Omental fat pad (tissue), 4 donors: ENCODE measurements around the gene SMIM41. TPM values are rescaled to one million over a fixed set of nuclear protein-coding genes. Genes with fewer than 3 reads are reported as not detected.

Experiments
- ATAC-seq: fragments of 150-250 bp; one replicate; pipeline ENCODE4 v1.9.1; 2016; ENCODE audit warnings: mild to moderate bottlenecking, moderate library complexity; ENCODE audit not compliant: low FRiP score
- DNase-seq: peaks from one replicate; pipeline ENCODE4 v3.0.0-alpha.2; 2019; ENCODE audit warnings: low spot score
- CTCF ChIP-seq, 3 donors: fragments of 450-650 bp; IDR thresholded peaks; one replicate each; pipeline ENCODE4 v1.5.1; 2016 to 2017; ENCODE audit warnings: antibody characterized with exemption in 3 of 3, mild to moderate bottlenecking in 3 of 3, moderate library complexity in 2 of 3
- total RNA-seq, 4 donors: library from RNA; depleted of rRNA; stranded (reverse); fragments of >200 nt; gene quantifications; one replicate each; pipeline ENCODE4 v1.1.0, GENCODE V29; 2016

The SMIM41 gene
- total RNA-seq: 1 to 10 TPM in 3 of 4 donors, not detected in 1; 1.1 to 1.9 (median 1.1) TPM

GRCh38 chr12:52079576-52080402, at the start of gene SMIM41:
SMIM41 (plus strand) TSS chr12:52079704; CDS start chr12:52079780, 76 bp downstream.
- ATAC-seq: no peak
- no peak for TF ChIP-seq CTCF (IDR thresholded peaks at IDR 0.05)
- DNase-seq: no peak

- TF ChIP-seq CTCF (IDR thresholded peaks at IDR 0.05): no peak
- ATAC-seq (peak; percentile 43), DNase-seq (peak; percentile 55)
These were observed 47.1 kb upstream of the SMIM41 start for GRCh38 chr12:52032446-52032803.

DNA sequence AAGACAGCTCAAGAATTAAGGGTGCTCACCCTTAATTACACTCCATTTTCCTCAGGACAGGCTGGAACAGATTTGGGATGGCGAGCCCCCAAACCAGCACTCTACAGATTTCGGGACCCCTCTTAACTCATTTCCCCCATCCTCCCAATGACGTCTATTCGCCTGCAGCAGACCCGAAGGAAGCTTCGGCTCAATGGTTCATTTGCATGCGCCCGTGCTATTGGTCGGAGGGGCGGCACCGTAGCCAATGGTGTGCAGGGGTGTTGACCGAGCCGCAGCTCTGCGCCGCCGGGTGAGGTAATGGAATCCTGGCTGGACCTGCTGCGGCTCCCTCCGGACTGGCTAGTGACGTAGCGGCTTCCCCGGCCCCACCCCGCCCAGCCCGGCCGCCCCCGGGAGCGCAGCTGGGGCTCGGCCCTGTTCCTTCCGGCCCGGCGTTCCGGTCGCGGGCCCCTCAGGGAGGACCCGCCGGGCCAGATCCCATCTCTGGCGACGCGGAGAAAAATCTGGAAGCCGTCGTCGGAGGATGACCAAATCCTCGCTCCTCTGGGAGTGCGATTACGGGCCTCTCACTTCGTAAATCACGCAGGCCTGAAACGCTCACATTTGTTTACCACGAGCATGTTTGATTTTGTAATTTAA, 46.6 kb upstream of the SMIM41 start:
- ATAC-seq (peak; percentile 97), DNase-seq (peak; percentile 80)
- TF ChIP-seq CTCF (IDR thresholded peaks at IDR 0.05): no peak

GRCh38 chr12:52033446-52034140, 45.9 kb upstream of the SMIM41 start:
- no peak for TF ChIP-seq CTCF (IDR thresholded peaks at IDR 0.05)
- ATAC-seq: no peak
- no peak for DNase-seq

GRCh38 chr12:52035190-52035589, 44.3 kb upstream of the SMIM41 start:
- no peak for DNase-seq
- TF ChIP-seq CTCF (IDR thresholded peaks at IDR 0.05): no peak
- ATAC-seq: no peak

DNA sequence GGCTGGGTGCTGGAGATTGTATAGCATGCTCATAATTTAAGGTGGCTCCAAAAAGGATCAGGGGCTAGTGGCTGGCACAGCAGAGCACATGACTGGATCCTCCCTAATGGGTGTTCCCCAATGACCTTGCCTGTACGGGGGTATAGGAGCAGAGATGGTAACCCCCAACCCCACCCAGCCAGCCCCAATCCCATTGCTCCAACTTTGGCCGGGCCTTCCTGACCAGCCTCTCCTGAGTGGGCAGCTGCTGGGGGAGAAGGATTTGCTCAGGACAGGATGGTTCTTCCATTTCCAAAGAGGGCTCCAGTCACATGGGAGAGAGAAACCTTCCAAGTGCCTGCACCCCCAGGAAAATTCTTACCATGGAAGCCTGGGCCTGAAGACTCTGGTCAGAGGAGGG, 43.6 kb upstream of the SMIM41 start:
- DNase-seq: no peak
- no peak for ATAC-seq
- TF ChIP-seq CTCF (IDR thresholded peaks at IDR 0.05): no peak
